Activated CD4-positive, alpha-beta T cell treated with anti-CD3 and anti-CD28 coated beads, Interleukin-2, amount 50 U/mL, for 4 hours (primary cell): ENCODE data around the gene LRP2BP.

Experiments
- DNase-seq, 2 experiments: peaks; one replicate each; pipeline ENCODE4 v3.0.0-alpha.2; 2020

The LRP2BP gene

DNA sequence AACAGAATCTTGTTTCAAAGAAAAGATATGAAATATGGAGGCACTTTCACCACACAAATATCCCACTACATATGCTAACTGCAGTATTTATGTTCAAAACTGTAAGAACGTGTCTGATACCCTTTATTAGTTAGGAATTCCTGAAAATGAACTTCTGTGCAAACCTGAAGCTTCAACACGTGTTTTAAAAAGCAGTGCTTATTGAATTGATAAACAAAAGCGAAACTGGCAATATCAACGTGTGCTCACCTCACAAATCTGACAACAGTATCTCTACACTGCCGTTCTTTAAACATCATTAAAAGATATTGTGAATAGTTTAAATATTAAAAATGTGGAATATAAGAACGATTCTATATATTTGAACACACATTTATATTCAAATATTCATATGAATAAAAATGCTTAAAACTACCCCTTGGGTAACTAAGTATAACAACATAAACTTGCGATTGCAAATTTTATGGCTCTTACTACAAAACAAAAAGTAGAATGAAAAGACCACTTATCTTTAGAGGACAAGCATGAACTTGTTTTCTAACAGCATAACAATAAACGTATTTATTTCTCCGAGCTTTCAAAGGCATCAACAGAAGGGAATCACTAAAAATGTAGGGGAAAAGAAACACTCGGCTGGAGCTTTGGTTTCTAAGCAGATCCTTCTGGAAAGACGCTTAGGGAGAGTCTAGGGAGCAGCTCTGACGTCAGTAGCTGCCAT lies at the start of gene LRP2BP:
Gene LRP2BP (minus strand): TSS at position 687 of the 718 bp plus-strand sequence. CDS start 17,738 bp downstream, outside the sequence.
- DNase-seq, result no peak

GRCh38 chr4:185445209-185445608 lies 49.5 kb upstream of the LRP2BP start:
- no peak for DNase-seq

DNA sequence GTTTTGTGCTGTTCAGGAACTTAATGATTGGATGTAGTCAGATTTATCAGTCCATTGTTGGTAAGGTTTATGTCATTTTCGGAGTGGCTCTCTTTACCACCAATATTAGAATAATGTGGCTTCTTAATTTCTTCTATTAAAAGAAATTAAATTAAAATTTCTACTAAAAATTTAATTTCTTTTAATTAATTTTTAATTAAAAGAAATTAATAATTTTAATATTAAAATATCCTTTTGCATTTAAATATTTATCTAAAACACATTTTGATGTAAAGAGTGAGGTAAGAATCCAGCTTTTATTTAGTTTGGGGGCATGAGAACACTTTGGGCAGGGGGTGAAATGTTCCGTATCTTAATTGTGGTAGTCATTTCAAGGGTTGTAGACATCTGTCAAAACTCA lies 45.8 kb upstream of the LRP2BP start:
- no peak for DNase-seq

DNA sequence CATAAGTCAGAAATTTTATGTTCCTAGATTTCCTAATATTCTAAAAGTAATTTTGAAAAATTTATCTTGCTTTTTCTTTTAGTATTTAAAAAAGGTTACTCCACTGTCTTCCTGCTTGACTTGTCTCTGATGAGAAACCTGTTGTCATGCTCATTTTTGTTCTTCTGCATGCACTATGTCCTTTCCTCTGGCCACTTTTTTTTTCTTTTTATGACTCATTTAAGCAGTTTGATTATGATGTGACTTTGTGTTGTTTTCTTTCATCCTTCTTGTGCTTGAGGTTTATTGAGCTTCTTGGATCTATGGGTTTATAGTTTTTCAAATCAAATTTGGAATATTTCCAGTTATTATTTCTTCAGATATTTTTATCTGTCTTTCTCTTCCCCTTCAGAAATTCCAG lies 42.1 kb upstream of the LRP2BP start:
- no peak for DNase-seq

DNA sequence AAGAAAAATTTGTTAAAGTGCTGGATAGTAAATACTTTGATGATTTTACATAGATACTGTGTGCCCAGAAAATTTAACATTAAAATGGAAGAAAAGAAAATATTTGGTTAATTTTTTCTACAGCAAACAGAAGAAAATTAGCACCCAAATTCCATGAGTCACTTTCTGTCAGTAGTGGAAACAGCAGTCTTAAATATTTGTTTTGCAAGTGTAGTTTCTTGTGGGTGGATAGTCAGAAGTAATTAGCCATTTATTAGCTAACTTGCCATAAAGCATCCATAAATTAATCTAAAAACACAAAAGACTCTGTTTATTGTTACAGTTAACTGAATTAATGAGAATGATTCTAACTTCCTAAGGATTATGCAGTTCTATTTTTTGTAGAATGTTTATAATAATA lies 39.7 kb upstream of the LRP2BP start:
- DNase-seq, result no peak

DNA sequence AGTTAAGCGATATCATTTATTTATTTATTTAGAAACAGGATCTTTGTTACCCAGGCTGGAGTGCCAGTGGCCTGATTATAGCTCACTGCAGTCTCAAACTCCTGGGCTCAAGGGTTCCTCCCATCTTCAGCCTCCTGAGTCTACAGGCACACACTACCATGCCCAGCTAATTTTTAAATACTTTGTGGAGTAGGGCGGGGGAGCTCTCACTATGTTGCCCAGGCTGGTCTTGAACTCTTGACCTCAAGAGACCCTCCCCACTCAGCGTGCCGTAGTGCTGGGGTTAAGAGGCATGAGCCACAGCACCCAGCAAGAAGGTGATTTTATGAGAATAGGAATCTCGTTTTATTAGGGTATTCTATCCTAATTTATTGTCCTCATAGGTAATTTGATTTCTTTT lies 33.9 kb upstream of the LRP2BP start:
- no peak for DNase-seq

DNA sequence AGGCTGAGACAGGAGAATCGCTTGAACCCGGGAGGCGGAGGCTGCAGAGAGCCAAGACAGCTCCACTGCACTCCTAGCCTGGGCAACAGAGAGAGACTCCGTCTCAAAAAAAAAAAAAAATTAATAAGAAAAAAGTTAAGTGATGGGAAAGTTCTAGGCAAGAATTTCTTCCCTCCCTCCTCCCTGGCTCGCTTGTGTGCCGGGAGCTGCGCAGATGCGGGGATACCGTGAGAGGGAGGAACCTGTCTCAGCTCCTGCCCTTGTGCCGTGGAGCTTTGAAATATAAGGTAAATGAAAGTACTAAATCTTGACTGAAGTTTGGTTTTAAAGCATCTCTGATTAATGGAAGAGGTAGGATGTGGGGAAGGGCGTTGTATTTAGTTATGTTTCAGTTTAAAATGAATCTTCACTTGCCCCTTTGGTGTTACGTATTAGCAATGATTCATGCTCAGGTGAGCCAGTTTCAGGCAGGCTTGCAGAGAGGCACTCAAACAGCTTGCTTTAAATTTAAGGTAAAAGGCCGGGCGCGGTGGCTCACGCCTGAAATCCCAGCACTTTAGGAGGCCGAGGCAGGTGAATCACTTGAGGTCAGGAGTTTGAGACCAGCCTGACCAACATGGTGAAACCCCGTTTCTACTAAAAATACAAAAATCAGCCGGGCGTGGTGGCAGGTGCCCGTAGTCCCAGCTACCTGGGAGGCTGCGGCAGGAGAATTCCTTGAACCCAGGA lies 31.4 kb upstream of the LRP2BP start:
- DNase-seq, result no peak

DNA sequence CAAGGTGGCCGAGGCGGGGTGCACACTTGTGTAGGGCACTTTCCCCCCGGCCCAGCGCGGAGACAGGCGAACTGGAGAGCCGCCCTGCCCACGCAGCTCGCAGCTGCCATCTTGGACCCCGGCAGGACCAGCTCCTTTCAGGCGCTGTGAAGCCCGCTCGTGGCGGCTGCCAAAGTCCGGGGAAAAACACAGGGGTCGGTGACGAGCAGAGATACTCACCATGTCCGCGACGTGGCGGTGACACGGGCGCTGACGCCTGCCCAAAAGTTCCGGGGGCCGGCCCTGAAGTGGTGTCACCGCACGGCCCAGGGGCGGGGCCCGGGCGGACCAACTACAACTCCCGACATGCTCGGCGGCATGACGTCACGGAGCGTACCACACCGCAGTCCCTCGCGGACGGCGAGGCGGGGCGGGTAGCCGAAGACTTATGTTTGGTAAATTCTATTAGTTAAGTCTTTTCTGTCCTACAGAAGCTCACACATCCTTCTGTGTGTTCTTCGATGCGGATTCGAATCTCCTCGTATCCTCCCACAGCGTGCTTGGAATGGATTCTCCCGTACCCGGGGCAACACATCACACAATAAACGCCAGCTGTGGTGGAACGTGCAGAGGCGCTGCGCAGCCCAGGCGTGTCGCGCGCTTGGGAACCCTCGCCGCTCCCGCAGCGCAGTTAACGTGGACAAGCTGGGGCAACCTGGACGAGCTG lies 30.1 kb upstream of the LRP2BP start, which contains the start of gene UFSP2:
Gene UFSP2 (minus strand): TSS at position 318 of the 706 bp plus-strand sequence. CDS start 96 bp downstream, at position 222.
- DNase-seq, result peak; percentile 78 to 79

GRCh38 chr4:185424905-185425646 lies 29.4 kb upstream of the LRP2BP start:
- no peak for DNase-seq

DNA sequence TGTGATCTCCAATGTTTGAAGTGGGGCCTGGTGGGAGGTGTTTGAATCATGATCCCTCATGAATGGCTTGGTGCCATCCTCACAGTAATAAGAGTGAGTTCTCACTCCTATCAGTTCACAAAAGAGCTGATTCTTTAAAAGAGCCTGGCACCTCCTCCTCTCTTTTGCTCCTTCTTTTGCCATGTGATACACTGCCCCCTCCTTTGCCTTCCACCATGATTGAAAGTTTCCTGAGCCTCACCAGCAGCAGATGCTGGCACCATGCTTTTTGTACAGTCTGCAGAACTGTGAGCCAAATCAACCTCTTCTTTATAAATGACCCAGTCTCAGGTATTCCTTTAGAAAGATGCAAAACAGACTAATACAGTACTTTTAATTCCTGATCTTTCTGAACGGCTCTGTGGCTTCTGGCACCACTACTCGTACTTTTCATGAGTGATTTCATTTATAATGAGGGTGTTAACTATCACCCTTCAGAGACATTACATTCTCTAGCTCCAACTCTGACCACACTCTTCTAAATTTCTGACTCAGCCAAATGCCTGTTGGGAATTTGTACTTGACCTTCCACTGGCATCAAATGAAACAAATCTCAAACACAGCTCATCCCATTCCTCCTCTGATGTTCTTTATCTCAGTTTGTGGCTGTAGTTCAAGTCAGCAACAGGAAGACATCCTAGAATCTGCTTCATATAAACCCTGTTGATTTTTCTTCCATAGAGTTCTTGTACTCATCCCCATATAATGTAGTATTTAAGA lies 25.8 kb upstream of the LRP2BP start:
- no peak for DNase-seq

DNA sequence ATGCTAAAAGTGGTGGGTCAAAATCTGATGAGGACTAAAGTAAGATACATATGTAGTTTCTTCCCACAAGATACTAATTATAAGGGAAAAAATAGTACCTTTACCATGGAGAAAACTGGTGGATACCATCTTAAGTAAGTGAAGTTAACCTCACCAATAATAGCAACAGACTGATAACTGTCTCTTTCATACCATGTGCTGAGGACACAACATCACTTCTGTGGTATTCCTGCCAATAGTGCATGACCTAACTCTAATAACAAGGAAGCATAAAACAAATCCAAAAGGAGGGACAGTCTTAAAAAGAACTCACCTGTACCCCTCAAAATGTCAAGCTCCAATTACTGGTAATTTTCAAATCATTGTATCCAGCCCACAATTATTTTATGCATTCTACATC lies 21.2 kb upstream of the LRP2BP start:
- DNase-seq, result no peak

GRCh38 chr4:185412412-185412811 lies 16.7 kb upstream of the LRP2BP start:
- no peak for DNase-seq

DNA sequence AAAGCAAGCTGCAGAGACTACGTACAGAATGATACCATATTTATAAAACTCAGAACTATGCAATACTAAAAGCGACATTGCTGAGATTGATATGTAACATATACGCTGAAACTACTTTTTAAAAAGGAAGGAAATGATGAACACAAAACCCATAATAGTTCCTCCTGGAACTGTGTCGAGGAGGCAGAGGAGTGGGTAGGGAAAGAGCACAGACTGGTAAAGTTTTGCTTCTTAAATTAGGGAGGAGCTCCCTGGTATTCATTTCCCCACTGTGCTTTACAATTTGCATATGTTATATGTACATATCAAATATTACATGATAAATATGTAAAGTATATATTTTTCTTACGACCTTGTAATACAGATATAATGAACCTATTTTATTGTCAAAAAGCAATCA lies 16.1 kb upstream of the LRP2BP start:
- DNase-seq, result no peak

- no peak for DNase-seq
These were observed 12.7 kb upstream of the LRP2BP start for GRCh38 chr4:185408432-185408831.

GRCh38 chr4:185405296-185405999 lies 9.7 kb upstream of the LRP2BP start:
- DNase-seq, result no peak

DNA sequence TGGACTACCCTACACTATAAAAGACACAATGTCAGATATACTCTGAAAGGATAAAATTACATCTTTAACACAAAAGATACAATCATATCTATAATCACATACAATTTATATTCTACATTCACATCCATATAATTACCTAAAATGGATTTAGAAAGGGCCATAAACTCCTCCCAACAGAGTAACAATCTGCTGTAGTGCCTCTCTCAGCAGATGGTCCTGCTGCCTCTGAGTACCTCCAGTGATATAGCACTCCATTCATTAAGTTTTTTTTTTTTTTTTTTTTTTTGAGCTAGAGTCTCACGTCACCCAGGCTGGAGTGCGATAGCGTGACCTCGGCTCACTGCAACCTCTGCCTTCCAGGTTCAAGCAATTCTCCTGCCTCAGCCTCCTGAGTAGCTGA lies 8.3 kb upstream of the LRP2BP start:
- no peak for DNase-seq

GRCh38 chr4:185399466-185399865 lies 3.7 kb upstream of the LRP2BP start:
- DNase-seq, result no peak

DNA sequence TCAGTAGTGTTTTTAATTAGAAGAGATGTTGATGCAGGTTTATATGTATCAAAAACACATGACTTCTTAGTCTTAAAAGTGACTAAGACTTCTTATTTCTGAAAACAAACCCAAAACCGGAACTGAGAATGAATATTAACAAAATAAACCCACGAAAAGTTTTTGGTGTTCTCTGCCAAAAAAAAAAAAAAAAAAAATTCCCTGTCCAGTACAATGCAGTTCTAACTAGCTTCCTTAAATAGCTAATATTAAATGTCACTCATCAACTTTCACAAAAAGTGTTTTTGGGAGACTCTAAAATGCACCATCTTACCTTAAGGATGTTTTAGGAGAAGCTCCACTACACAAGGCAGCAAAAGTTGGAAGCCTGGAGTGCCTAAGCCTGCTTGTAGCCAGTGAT lies 2.9 kb upstream of the LRP2BP start:
- DNase-seq, result no peak

DNA sequence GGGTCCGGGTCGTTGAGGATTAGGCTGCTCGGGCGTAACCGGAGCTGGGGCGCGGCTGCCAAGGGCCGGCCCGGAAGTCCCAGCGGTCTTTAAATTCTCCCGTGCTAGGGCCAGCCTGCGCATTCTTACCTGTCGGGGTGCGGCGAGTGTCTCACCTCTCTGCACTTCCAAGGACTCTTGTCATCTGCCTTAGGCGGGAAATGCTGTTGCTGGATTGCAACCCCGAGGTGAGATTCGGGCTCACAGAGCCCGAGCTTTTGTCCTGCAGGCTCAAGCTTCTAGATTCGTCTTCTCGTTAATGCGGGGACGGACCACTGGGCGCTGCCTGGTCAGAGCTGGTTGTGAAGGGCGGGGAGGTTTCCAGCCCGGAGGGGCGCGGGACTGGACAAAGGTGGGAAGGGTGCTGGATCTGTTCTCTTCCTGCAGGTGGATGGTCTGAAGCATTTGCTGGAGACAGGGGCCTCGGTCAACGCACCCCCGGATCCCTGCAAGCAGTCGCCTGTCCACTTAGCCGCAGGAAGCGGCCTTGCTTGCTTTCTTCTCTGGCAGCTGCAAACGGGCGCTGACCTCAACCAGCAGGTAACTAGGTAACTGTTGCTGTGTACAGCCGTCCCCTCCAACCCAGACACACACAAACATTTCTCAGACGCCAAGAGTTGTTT lies 1.1 kb upstream of the LRP2BP start, which contains the start of gene ANKRD37:
Gene ANKRD37 (plus strand): TSS at position 118 of the 662 bp plus-strand sequence. CDS start 83 bp downstream, at position 201.
- no peak for DNase-seq

GRCh38 chr4:185395956-185396723 lies 416 bp upstream of the LRP2BP start:
- DNase-seq, result peak; percentile 93
